SW 1271 (cell line): ENCODE results near the gene KCNG2.
"Not testable (repeated sequence)": the region's sequence is repeated elsewhere in the genome, so short reads cannot be mapped to it uniquely, and the experiment has no call there.

Experiments used
- DNase-seq, 2 experiments: peaks; one replicate each; lab custom pipeline; 2025; lab: John Stamatoyannopoulos, UW

Gene KCNG2

DNA sequence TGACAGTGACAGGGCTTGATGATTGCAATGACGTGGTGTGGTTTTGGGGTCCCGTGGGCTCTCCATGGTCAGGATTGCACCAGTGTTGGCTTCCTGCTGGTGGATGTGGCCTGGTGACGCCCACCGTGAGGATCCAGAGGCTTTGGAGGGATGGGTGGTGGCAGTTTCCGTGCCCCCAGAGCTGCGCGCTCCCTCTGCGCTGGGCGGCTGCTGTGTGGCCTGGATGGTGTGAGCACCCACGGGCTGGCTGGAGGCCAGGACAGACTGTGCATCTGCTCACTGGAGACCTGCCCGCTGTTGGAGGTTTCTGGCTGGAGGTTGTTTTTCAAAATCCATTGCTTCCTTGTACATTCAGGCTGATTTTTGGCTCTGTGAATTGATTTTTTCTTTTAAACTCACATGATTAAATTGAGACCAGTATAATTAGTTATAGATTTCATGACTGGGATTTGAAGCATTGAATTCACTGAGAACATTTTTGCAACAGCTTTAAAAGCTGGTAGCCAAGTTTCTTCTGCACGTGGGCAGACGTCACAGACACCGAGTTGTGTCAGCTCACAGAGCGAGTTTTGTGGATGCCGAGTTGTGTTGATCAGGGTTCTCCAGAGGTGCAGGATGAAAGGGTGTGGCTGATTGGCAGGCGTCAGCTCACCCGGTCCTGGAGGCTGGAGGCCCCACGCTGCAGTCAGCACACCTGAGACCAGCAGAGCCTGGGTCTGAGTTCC, 72.7 kb downstream of the KCNG2 start:
- DNase-seq: no peak

- no peak for DNase-seq
Observed at GRCh38 chr18:79871026-79871390, 73.3 kb downstream of the KCNG2 start.

GRCh38 chr18:79871481-79872091, 73.8 kb downstream of the KCNG2 start:
- no peak for DNase-seq

- no peak for DNase-seq
Observed at GRCh38 chr18:79872527-79873444, 75.0 kb downstream of the KCNG2 start.

DNA sequence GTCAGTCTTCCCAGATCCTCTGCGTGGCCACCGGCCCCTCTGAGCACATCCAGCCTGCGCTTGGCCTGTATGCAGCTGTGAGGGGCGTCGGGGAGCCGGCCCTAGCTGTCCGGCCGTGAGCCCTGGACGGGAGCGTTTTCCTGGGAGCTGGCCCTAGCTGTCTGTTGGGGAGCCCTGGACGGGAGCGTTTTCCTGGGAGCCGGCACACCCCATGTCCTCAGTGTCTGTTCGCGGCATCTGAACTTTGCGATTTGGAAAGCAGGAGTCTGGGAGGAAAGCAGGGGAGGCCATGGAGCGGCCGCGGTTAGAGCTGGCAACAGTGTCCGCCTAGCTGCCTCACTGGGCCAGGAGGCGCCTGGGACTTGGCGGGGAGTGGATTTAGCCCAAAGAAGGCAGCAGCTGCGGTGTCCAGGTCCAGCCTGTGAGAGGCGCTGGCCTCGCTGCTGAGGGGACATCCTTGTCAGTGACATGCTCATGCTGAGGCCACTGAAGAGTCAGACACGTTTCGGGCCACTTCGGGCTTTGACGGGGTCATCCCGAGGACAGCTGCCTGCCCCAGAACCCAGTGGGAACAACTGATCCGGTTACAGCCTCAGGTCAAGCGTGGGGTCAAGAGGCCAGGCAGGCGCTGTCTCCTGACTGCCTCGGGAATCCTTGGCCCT, 75.8 kb downstream of the KCNG2 start:
- no peak for DNase-seq

DNA sequence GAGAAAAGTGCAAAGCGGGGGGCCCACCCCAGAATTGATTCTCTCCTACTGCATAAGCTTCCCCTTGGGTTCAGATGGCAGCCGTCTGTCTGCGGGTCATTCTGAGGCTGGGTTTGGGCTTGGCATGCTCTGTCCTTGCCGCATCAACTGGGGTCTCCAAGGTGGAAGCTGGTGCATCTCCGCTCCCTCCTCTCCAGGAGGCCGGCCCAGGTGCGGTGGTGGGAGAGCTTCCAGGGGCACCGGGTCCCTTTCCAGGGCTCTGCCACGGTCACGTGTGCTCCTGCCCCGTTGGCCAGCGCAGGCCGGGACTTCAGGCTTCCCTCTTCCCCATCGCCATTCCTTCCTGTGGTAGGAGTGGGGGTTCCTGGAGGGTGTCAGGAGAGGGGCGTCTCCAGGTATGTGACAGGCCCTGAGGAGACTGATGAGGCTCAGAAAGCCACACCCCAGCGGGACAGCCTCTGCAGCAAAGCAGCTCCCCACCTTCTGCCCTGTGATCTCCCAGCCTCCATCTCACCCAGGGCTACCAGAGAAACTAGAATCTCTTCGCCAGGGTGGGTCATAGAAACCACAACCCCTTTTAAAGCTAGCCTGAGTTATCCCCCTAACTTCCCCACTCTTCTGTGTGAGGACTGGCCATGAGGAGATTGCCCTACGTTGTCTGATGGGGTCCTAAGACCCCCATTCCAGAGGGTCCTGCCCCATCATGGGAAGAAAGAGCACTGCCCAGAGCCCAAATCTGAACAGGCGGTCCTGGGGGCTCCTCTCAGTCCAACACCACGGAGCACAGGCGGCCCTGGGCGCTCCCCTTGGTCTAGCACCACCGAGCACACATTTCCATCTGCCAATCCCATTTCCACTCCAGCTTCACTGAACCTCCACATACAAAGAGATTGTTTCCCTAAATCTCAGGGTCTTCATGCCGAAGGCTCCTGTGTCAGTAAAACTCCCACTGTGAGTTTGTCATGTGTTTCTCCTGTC, 77.1 kb downstream of the KCNG2 start:
- no peak for DNase-seq

DNA sequence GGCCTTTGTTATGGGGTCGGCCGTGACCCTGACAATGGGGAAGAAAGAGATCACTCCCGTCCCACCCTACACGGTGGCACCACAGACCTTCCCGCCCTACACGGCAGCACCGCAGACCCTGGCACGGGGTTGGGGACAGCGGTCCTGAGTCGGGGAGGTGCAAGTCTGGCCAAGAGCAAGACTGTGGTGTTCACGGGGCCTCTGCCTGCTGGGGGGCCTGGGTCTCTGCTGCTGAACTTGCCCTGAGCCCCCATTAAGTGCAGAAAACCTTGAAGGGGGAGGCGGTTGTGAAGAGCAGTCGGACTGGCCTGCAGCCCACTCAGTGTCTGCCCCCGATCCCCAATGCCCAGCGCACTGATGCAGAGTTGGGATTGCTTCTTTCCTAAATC, 77.8 kb downstream of the KCNG2 start:
- no peak for DNase-seq

DNA sequence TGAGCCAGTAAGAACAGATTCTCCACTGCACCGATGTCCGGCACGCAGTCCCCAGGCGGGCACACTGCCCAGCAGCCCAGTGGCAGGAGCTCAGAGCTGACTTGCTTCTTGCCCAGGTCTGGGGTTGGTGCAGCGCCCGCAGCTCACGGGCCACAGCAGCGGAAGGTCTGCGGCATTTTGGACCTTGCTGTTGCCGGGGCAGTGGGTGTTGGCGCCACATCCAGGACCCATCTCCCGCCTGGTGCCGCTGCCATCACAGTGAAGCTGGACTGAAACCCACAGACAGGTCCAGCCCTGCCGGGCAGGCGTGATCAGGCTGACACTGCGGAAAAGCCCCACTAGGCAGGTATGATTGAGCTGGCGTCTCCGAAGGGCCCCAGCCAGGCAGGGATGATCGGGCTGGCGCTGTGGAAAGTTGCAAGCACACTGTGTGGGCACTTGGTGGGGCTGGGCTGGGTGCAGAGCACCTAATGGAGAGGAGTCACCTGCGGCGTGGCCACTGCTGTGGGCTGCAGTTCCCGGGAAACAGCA, 78.3 kb downstream of the KCNG2 start:
- DNase-seq: no peak

DNA sequence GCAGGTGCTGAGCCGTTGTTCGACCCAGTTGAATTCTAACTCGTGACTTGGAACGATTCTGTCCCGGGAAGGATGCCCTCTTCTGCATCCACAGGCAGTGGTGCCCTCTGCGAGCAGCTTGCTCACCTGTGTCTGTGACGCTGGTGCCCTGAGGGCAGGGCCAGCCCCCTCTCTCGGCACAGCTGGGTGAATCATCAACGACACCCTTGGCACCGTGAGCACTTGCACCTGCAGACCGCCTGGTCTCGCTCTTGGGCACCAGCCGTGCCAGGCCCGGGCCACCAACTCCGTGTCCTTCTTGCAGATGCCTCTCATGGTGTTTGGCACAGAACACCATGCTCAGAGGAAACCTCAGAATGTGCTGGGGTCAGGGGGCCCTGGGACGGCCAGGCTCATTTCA, 78.8 kb downstream of the KCNG2 start:
- DNase-seq: no peak

GRCh38 chr18:79877163-79878091, 79.7 kb downstream of the KCNG2 start:
- no peak for DNase-seq

GRCh38 chr18:79878246-79878645, 80.5 kb downstream of the KCNG2 start:
- not testable (repeated sequence) for DNase-seq

DNA sequence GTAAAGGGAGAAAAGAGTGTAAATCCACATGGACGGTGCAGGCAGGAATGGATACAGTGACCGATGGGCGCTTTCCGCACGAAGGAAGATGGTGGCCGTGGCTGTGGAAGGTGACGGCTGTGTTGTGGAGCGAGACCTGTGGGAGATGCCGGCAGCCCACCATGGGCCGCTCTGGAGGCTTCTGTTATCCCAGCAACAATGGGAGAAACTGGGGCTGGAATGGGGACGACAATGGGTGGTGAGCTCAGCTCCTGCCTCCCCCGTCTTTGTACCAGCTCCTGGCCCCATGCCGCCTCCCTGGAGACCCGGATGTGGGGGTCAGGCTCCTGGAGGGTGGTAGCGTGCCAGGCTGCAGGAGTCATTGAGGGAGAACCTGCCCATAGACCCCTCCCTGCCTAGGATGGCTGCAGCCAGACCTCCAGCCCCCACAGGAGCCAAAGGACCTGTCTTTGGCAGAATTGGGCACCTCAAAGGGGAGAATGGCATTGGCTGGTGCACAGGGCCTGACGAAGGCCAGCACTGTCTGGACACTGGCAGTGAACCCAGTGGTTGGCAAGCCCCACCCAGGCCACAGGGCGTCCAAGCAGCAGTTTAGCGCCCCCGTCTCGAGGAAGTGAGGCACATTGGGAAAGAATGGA, 81.1 kb downstream of the KCNG2 start:
- DNase-seq: no peak

- no peak for DNase-seq
Observed at GRCh38 chr18:79879566-79879965, 81.8 kb downstream of the KCNG2 start.

DNA sequence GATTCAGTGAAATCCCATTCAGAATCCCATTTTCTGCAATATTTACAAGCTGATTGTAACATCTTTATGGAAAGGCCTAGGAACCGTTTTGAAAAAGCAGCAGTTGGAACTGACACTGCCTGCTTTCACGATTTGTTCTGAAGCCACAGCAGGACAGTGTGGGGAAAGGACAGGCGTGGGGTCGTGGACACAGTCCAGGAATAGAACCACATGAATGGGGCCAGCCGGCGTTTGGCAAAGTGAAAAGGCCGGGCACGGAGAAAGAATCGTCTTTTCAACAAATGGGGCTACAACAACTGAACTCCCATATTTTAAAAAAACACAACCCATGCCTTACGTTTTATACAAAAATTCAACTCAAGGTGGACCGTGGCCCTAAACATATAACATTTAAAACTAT, 84.0 kb downstream of the KCNG2 start:
- no peak for DNase-seq

GRCh38 chr18:79882522-79883241, 84.9 kb downstream of the KCNG2 start:
- DNase-seq: no peak

- no peak for DNase-seq
Observed at GRCh38 chr18:79883461-79884293, 85.9 kb downstream of the KCNG2 start.

- no peak for DNase-seq
Observed at GRCh38 chr18:79884294-79884962, 86.7 kb downstream of the KCNG2 start.
